Ovary (tissue), 9 donors: ENCODE results near the gene IL11RA. TPM values are rescaled to one million over a fixed set of nuclear protein-coding genes. Genes with fewer than 3 reads are reported as not detected.

Experiments used
- DNase-seq, 5 donors: peaks; one replicate each; pipeline ENCODE4 v3.0.0-alpha.2; 2019 to 2020
- H3K27ac ChIP-seq, 2 donors: fragments of 200-600 bp; one replicate each; pipeline versions ENCODE4 v1.5.1 to v1.8.0; 2019 to 2022
- H3K27me3 ChIP-seq: fragments of 200-600 bp; one replicate; pipeline ENCODE4 v1.8.0; 2022
- H3K36me3 ChIP-seq: fragments of 200-600 bp; sonication (generic); one replicate; pipeline ENCODE4 v1.5.1; 2019
- H3K4me1 ChIP-seq: one replicate; pipeline ENCODE4 v1.8.1; 2013; ENCODE audit warnings: mild to moderate bottlenecking, moderate library complexity; ENCODE audit not compliant: insufficient read depth
- H3K4me3 ChIP-seq: fragments of 200-600 bp; sonication (generic); one replicate; pipeline ENCODE4 v1.5.1; 2017
- H3K9me3 ChIP-seq, 2 donors: fragments of 200-600 bp in 1 of 2; sonication (generic) in 1 of 2; one replicate each; pipeline versions ENCODE4 v1.5.1 to v1.8.1; 2013 to 2019; ENCODE audit warnings: mild to moderate bottlenecking in 1 of 2, moderate library complexity in 1 of 2
- CTCF ChIP-seq, 3 donors: fragments of 450-650 bp in 2 of 3; fragments of 200-600 bp in 1 of 3; IDR thresholded peaks; one replicate each; pipeline versions ENCODE4 v1.5.1 to v1.8.0; 2016 to 2022; ENCODE audit warnings: antibody characterized with exemption in 3 of 3, mild to moderate bottlenecking in 1 of 3
- EP300 ChIP-seq: sonication (generic); formaldehyde crosslinking; IDR thresholded peaks from one replicate; pipeline ENCODE4 v1.6.1; 2017; ENCODE audit warnings: antibody characterized with exemption
- POLR2A ChIP-seq: fragments of 450-650 bp; IDR thresholded peaks from one replicate; pipeline ENCODE4 v1.6.1; 2017; ENCODE audit warnings: antibody characterized with exemption, mild to moderate bottlenecking, moderate library complexity
- WGBS, 3 donors: extraction: QIAGEN DNeasy Blood & Tissue Kit in 1 of 3; methylation state at CpG; one replicate each; pipeline versions ENCODE4 v1.1.5 to v1.1.7; 2013 to 2017; 5-methylcytosine and 5-hydroxymethylcytosine counted together
- intact Hi-C, 4 donors: fragments of 100-400 bp; cut with DNase I; formaldehyde crosslinking; loops; one replicate each; pipeline versions ENCODE4 v1.11.0 to v1.15.1; 2022 to 2023
- polyA plus RNA-seq, 2 donors: library from polyadenylated mRNA; stranded (reverse); fragments of 200-250 nt in 1 of 2; fragments of 350-450 nt in 1 of 2; fragmentation: Illumina TruSeq in 1 of 2; extraction: RNeasy Lipid Tissue Mini Kit (QIAGEN cat#74804) in 1 of 2; gene quantifications; one replicate each; pipeline ENCODE4 v1.2.3, GENCODE V29; 2013 to 2014
- total RNA-seq, 7 donors: library from RNA; depleted of rRNA in 2 of 7; stranded (reverse); fragments of >200 nt in 2 of 7; fragmentation: NEBNext Ultra II Directional in 3 of 7; extraction: Animal tissue kit (Norgen Biotek cat#: 25700) in 3 of 7; gene quantifications; one replicate each; pipeline versions ENCODE4 v1.1.0 to v1.2.4, GENCODE V29; 2016 to 2023
- donor health status: DM: no; HTN: no; CAD: no; lungs with moderate emphysema.
- donor health status: DM: no; HTN: no; CAD: no.
- donor health status: Bipolar disorder and iron deficiency.
- donor health status: DM: yes; HTN: yes; CAD: no.
- donor health status: DM: no; HTN: no; CAD: no.
- donor health status: DM: yes; HTN: yes; CAD: no.

The IL11RA gene
- total and polyA plus RNA-seq, 9 donors, result 17.3 to 54.3 (median 35.8) TPM

GRCh38 chr9:34654323-34655051 lies 2.5 kb downstream of the IL11RA start:
- DNase-seq, result peak; percentile 85 to 93 (median 91)
- H3K27ac ChIP-seq, result peak overlapping the region; percentile 71 to 81
- H3K27me3 ChIP-seq, result no peaks in the 10 kb centered on the region
- H3K4me3 ChIP-seq, result no peak overlapping the region
- H3K9me3 ChIP-seq, result no peaks in the 10 kb centered on the region
- 9 to 10% (median 10%) methylated on average over 11 of the region's 11 CpGs for WGBS, 3 donors
- peaks cover 38% of the 10 kb centered on the region for H3K4me1 ChIP-seq
- intact Hi-C loops, result no loop called here
- no peaks in the 10 kb centered on the region for H3K36me3 ChIP-seq
- TF ChIP-seq EP300, result no peak
- no peak for TF ChIP-seq CTCF (IDR thresholded peaks at IDR 0.05)
- no peak for TF ChIP-seq POLR2A

GRCh38 chr9:34655394-34655793 lies 3.4 kb downstream of the IL11RA start:
- H3K4me1 ChIP-seq, result peaks cover 38% of the 10 kb centered on the region
- no peaks in the 10 kb centered on the region for H3K27me3 ChIP-seq
- intact Hi-C loops, result no loop called here
- 75 to 81% (median 81%) methylated on average over 5 of the region's 5 CpGs for WGBS, 3 donors
- no peaks in the 10 kb centered on the region for H3K36me3 ChIP-seq
- no peak overlapping the region for H3K4me3 ChIP-seq
- no peaks in the 10 kb centered on the region for H3K9me3 ChIP-seq
- peak in 2 of 5 donors; percentile 30 to 38 for DNase-seq
- no peak for TF ChIP-seq EP300
- TF ChIP-seq POLR2A, result no peak
- no peak for TF ChIP-seq CTCF (IDR thresholded peaks at IDR 0.05)
- H3K27ac ChIP-seq, result peak overlapping the region in 1 of 2 donors; percentile 81

- TF ChIP-seq EP300, result no peak
- TF ChIP-seq CTCF (IDR thresholded peaks at IDR 0.05), result no peak
- no peak for TF ChIP-seq POLR2A
- WGBS, 3 donors, result 90 to 96% (median 91%) methylated on average over 5 of the region's 5 CpGs
These were observed 5.0 kb downstream of the IL11RA start for GRCh38 chr9:34656992-34657391.

GRCh38 chr9:34658461-34658860 lies 6.5 kb downstream of the IL11RA start:
- no peak overlapping the region for H3K27ac ChIP-seq
- H3K27me3 ChIP-seq, result no peaks in the 10 kb centered on the region
- TF ChIP-seq EP300 (no peak), POLR2A (no peak), CTCF (IDR thresholded peaks at IDR 0.05) (no peak)
- H3K9me3 ChIP-seq, result no peaks in the 10 kb centered on the region
- H3K36me3 ChIP-seq, result no peaks in the 10 kb centered on the region
- 83 to 95% (median 90%) methylated on average over 14 of the region's 14 CpGs for WGBS, 3 donors
- intact Hi-C loops, result no loop called here
- H3K4me1 ChIP-seq, result peaks cover 16% of the 10 kb centered on the region
- no peak overlapping the region for H3K4me3 ChIP-seq
- DNase-seq, result no peak

More at GRCh38 chr9:34656992-34657391, 5.0 kb downstream of the IL11RA start:
- no peak for DNase-seq
- Histone ChIP-seq H3K27ac (no peak overlapping the region), H3K9me3 (no peaks in the 10 kb centered on the region), H3K36me3 (no peaks in the 10 kb centered on the region), H3K27me3 (no peaks in the 10 kb centered on the region), H3K4me3 (no peak overlapping the region), H3K4me1 (peaks cover 29% of the 10 kb centered on the region)
- intact Hi-C loops, result no loop called here
